GM21447 (cell line): ENCODE results near the gene CHAF1B.

Experiments used
- ATAC-seq: cut with Tn5 transposase; IDR thresholded peaks from one replicate; pipeline ENCODE4 v1.9.1; 2021; ENCODE audit not compliant: unreplicated experiment

CHAF1B gene

GRCh38 chr21:36461277-36461917 is 76.2 kb downstream of the CHAF1B start:
- no peak for ATAC-seq

DNA sequence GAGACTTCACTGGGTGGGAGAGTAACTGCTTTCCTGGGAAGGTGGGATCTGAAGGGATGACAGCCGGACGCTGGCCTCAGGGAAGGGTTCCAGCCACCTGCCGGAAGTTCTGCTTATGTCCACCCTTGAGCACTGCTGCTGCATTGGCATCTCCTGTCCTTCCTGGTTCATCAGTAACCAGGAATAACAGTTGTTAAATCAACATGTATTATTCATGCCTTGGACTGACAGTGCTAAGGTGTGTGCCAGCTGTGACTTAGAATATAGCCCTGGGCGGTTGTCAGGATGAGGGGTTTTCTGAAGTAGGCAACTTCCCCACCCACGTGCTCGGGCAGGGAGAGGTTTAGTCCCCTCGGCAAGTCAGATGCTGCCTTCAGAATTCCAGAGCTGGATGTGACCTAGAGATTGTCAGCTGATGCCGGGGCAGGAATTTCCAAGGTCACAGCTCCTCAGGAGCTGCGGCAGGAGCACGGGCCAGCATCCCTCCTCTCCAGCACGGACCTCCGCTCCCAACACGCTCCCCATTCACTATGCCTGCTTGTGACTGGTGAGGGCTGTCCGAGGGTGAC is 76.8 kb downstream of the CHAF1B start:
- no peak for ATAC-seq

DNA sequence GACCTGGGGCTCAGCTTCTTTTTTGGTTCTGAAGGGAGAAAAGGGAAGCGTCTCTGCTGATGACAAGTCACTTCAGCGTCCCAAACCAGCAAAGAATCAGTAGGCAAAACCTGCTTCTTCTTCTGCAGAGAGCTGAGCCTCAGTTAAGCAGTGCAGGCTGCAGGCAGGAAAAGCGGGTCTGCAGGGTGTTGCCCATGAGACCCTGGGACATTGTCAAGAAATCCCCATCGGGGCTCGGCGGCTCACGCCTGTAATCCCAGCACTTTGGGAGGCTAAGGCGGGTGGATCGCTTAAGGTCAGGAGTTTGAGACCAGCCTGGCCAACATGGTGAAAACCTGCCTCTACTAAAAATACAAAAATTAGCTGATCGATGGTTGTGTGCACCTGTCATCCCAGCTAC is 78.0 kb downstream of the CHAF1B start:
- ATAC-seq, result no peak

DNA sequence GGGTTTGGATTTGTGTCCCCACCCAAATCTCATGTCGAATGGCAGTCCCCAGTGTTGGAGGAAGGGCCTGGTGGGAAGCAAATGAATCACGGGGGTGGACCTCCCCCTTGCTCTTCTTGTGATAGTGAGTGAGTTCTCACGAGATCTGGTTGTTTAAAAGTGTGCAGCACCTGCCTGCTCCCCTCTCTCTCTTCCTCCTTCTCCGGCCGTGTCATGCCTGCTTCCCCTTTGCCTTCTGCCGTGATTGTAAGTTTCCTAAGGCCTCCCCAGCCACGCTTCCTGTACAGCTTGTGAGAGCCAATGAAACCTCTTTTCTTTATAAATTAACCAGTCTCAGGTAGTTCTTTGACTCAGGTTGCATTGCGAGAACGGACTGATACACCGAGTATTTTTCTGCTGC is 78.8 kb downstream of the CHAF1B start:
- ATAC-seq, result no peak

GRCh38 chr21:36464590-36464989 is 79.4 kb downstream of the CHAF1B start:
- no peak for ATAC-seq

DNA sequence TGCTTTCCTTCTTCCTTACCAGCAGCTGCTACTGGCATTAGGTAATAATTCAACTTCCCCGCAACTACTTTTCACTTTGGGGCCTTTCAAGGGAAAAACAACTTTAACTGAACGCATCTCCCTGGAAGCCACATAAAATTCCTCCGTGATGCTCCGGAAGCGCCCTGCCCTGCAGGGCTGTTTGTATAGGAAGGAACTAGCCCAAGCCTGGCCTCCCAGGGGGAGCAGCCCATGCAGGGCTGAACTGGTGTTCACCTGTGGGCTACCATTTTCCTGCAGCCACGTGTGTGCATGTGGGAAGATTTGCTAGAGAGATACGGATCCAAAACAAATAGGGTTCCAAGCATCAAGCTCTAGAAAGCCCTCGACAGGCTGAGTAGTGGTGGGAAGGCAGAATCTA is 80.3 kb downstream of the CHAF1B start:
- ATAC-seq, result no peak

- ATAC-seq, result no peak
Observed at GRCh38 chr21:36466061-36466511, 80.9 kb downstream of the CHAF1B start.
